Neural crest cell (in vitro differentiated cells): Measurements from ENCODE around the gene MBD5. TPM values are rescaled to one million over a fixed set of nuclear protein-coding genes. Genes with fewer than 3 reads are reported as not detected.
A peak's percentile ranks its signal among the peaks of the same experiment; 100 is the strongest.

Experiments used
- DNase-seq: peaks from one replicate; pipeline ENCODE4 v3.0.0; 2021; ENCODE audit warnings: low read depth, mixed read lengths, low spot score
- H3K27ac Mint-ChIP-seq: one replicate; pipeline ENCODE4 v1.8.0; 2021; ENCODE audit warnings: mild to moderate bottlenecking, mixed read lengths; ENCODE audit not compliant: unreplicated experiment
- H3K27me3 Mint-ChIP-seq: 2 replicates; pipeline ENCODE4 v1.8.0; 2021; ENCODE audit warnings: low read depth, mild to moderate bottlenecking, mixed read lengths
- H3K36me3 Mint-ChIP-seq: 2 replicates; pipeline ENCODE4 v1.8.0; 2021; ENCODE audit warnings: low read depth, mild to moderate bottlenecking, mixed read lengths
- H3K4me1 Mint-ChIP-seq: 2 replicates; pipeline ENCODE4 v1.8.0; 2021; ENCODE audit warnings: mixed read lengths
- H3K4me3 Mint-ChIP-seq: one replicate; pipeline ENCODE4 v1.8.0; 2021; ENCODE audit warnings: mild to moderate bottlenecking, mixed read lengths
- H3K9me3 Mint-ChIP-seq: 2 replicates; pipeline ENCODE4 v1.8.0; 2021; ENCODE audit warnings: mixed read lengths
- total RNA-seq: library from RNA; stranded (reverse); gene quantifications from 2 replicates; pipeline ENCODE4 v1.2.1, GENCODE V29; 2021
- TF ChIP-seq, protein P1 (sequence below): fragments of 200-600 bp; sonication (generic); conservative IDR thresholded peaks from 2 replicates; pipeline ENCODE4 v1.5.0; 2021; ENCODE audit warnings: antibody characterized with exemption, mild to moderate bottlenecking

The MBD5 gene
- total RNA-seq, 1 donor from 2014 or later, result 51.1 TPM

DNA sequence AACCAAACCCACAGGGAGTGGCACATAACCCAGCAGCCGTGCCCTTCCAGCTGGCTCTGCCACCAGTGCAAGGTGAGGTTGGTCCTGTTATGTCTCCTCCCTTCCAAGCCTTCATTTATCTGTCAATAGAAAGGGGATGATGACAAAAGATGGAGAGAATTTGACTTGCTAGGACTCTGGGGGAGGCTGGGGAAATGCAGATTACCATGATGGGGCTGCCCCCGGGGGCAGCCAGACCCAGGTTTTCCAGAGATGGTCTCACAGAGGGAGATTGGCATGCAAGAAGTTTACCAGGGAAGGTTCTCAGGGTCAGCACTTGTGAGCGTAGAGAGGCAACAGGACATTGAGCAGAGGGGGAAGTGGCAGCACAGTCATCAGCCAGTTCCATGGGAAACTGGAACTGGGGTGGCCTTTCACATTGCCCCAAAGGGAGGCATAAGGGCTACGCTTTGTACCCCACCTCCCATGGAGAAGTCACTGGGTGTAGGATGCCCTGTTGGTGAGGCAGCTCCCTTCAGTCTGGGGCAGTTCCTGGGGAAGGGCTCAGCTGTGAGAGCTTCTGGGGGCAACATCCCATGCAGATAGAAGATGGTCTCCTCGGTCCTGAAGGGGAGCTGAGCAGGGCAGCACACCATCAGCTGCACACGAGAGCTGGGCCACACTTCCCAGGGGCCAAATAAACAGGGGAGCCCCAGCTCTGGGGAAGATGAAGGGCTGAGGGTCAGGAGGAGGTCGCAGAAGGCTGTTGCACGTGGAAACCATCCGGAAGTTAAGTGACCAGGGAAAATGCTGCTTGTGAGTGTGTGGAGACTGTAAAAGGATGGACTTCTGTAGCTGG is 505.8 kb downstream of the MBD5 start:
- Mint-ChIP-seq H3K27me3 (peaks cover 19% of the 10 kb centered on the region), H3K27ac (peak overlapping the region; percentile 8), H3K4me1 (peaks cover 26% of the 10 kb centered on the region), H3K36me3 (no peaks in the 10 kb centered on the region), H3K9me3 (no peaks in the 10 kb centered on the region), H3K4me3 (no peak overlapping the region)
- DNase-seq, result no peak
- TF ChIP-seq, protein P1, sequence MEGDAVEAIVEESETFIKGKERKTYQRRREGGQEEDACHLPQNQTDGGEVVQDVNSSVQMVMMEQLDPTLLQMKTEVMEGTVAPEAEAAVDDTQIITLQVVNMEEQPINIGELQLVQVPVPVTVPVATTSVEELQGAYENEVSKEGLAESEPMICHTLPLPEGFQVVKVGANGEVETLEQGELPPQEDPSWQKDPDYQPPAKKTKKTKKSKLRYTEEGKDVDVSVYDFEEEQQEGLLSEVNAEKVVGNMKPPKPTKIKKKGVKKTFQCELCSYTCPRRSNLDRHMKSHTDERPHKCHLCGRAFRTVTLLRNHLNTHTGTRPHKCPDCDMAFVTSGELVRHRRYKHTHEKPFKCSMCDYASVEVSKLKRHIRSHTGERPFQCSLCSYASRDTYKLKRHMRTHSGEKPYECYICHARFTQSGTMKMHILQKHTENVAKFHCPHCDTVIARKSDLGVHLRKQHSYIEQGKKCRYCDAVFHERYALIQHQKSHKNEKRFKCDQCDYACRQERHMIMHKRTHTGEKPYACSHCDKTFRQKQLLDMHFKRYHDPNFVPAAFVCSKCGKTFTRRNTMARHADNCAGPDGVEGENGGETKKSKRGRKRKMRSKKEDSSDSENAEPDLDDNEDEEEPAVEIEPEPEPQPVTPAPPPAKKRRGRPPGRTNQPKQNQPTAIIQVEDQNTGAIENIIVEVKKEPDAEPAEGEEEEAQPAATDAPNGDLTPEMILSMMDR, result no peak

DNA sequence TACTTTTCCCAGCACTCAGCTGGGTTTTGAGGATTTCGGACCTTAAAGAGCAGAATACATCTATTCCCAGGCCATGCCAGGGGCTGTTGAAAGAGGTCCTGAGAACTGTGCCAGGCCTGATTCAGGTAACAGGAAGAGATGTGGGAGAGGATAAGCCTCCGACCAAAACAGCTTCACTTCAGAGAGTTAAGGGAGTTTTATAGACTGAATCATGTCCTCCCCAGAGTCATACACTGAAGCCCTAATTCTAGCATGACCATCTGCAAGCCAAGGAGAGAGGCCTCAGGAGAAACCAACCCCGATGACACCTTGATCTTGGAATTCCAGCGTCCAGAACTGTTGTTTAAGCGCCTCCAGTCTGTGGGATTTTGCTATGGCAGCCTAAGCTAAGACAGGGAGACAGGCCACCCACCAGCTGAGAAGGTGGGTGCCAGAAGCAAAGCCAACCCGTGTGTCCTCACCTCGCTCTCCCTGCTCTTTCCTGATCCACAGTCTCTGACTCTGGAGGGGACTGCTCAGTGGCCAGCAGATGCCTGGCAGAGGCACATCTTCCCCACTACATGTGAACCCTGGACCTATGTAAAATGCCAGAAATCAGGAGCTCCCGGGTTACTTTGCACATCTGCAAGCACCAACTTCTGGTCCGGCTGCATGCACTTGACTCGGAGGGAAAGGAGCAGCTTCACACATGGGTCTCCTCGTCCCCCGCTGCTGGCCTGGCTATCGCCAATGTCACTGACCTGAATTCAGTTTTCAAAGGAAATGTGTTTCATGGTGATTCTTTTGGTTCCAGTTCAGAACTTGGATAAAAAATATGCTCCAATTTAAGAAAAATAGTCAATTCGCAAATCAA is 506.8 kb downstream of the MBD5 start:
- peaks cover 26% of the 10 kb centered on the region for H3K4me1 Mint-ChIP-seq

DNA sequence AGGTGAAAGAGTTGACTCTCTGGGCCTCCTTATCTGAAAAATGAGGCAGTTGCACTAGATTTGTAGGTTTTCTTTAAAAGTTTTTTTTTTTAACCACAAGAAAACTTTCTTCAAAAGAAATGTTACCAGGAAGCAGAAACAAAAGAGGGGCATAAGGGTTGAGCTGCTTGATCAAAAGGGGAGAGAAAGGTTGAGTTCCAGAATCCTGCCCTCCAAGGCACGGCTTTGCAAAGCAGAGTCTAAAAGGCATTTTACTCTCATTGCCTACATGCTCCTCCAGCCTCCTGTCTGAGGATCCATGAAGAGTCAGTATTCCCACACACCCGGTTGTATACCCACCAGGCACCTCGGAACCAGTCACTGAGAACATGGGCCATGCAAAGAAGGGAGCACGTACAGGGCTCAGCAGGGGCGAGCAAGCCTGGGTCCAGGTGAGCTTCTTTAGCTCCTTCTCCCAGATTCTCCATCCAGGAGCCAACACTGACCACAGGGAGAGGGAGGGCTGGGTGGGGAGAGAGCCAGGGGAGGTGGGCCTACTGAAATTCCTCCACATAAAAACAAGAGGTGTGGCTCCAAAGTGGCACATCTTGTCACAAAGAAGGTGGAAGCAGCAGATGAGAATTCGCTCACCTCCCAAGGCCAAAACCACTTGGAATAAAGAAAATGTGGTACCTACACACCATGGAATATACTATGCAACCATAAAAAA is 507.6 kb downstream of the MBD5 start:
- Mint-ChIP-seq H3K4me1 (peaks cover 26% of the 10 kb centered on the region), H3K27me3 (peaks cover 27% of the 10 kb centered on the region), H3K9me3 (no peaks in the 10 kb centered on the region), H3K4me3 (no peak overlapping the region), H3K27ac (no peak overlapping the region), H3K36me3 (no peaks in the 10 kb centered on the region)
- no peak for DNase-seq
- TF ChIP-seq, protein P1, result no peak

More for the DNA sequence above, 506.8 kb downstream of the MBD5 start:
- Mint-ChIP-seq H3K27me3 (peaks cover 21% of the 10 kb centered on the region), H3K27ac (no peak overlapping the region), H3K36me3 (no peaks in the 10 kb centered on the region), H3K9me3 (no peaks in the 10 kb centered on the region), H3K4me3 (no peak overlapping the region)
- TF ChIP-seq, protein P1, result no peak
- no peak for DNase-seq

DNA sequence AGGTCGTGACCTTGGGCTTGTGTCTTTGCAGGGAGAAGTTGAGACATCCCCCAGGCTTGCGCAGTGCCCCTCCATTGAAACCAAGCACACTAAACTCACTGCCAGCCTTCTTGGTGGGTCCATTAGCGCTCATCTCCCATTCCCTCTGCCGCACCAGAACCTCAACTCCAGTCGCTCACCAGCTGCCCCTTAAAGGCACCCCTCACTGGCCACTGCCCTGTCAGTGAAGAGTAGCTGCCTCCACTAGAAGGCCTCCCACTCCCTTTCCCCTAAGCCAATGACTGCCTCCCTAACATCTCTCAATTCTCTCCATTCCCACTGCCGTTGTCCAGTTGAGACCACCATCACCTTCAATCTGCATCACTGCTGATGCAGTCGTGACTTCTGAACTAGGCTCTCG is 508.9 kb downstream of the MBD5 start:
- H3K36me3 Mint-ChIP-seq, result no peaks in the 10 kb centered on the region
- TF ChIP-seq, protein P1, result no peak
- peaks cover 26% of the 10 kb centered on the region for H3K4me1 Mint-ChIP-seq
- no peak overlapping the region for H3K27ac Mint-ChIP-seq
- H3K4me3 Mint-ChIP-seq, result no peak overlapping the region
- H3K27me3 Mint-ChIP-seq, result peaks cover 27% of the 10 kb centered on the region
- no peak for DNase-seq
- no peaks in the 10 kb centered on the region for H3K9me3 Mint-ChIP-seq

DNA sequence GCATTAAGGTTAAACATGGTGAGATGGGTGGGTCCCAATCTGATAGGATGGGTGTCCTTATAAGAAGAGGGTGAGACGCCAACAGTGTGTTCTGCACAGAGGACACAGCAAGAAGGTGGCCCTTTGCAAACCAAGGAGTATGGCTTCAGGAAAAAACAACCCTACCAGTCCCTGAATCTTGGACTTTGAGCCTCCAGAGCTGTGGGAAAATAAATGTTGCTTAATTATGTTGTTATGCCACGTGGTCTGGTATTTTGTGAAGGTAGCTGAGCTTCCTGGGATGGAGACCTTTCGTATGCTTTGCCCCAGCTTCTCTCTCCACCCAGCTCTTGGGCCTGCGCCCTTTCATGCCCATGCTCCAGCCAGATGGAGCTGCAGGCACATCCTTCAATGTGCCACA is 509.5 kb downstream of the MBD5 start:
- peaks cover 24% of the 10 kb centered on the region for H3K27me3 Mint-ChIP-seq
- no peaks in the 10 kb centered on the region for H3K36me3 Mint-ChIP-seq
- no peak overlapping the region for H3K27ac Mint-ChIP-seq
- H3K4me3 Mint-ChIP-seq, result no peak overlapping the region
- TF ChIP-seq, protein P1, result no peak
- H3K9me3 Mint-ChIP-seq, result no peaks in the 10 kb centered on the region
- no peak for DNase-seq
- peaks cover 26% of the 10 kb centered on the region for H3K4me1 Mint-ChIP-seq
